ENCODE data around the gene FBXO38.

The FBXO38 gene

GRCh38 chr5:148386041-148386440 is 2.3 kb downstream of the FBXO38 start:
- no peak for DNase-seq (ENCODE audit: low read depth in 2 of 2)

GRCh38 chr5:148387325-148387724 is 3.6 kb downstream of the FBXO38 start:
- no peak for DNase-seq (ENCODE audit: low read depth in 2 of 2)

GRCh38 chr5:148388696-148389095 is 4.9 kb downstream of the FBXO38 start:
- no peak for DNase-seq (ENCODE audit: low read depth in 2 of 2)

GRCh38 chr5:148390914-148391313 is 7.2 kb downstream of the FBXO38 start:
- no peak for DNase-seq (ENCODE audit: low read depth in 2 of 2)

- no peak for DNase-seq (ENCODE audit: low read depth in 2 of 2)
These were observed 7.7 kb downstream of the FBXO38 start for GRCh38 chr5:148391422-148391821.

GRCh38 chr5:148393390-148393741 is 9.6 kb downstream of the FBXO38 start:
- DNase-seq (ENCODE audit: low read depth in 2 of 2) = no peak

GRCh38 chr5:148394587-148395019 is 10.8 kb downstream of the FBXO38 start:
- no peak for DNase-seq (ENCODE audit: low read depth in 2 of 2)

GRCh38 chr5:148395031-148395430 is 11.3 kb downstream of the FBXO38 start:
- DNase-seq (ENCODE audit: low read depth in 2 of 2) = no peak

GRCh38 chr5:148397968-148398595 is 14.3 kb downstream of the FBXO38 start:
- DNase-seq (ENCODE audit: low read depth in 2 of 2) = no peak

GRCh38 chr5:148398698-148399121 is 15.0 kb downstream of the FBXO38 start:
- no peak for DNase-seq (ENCODE audit: low read depth in 2 of 2)

- no peak for DNase-seq (ENCODE audit: low read depth in 2 of 2)
These were observed 17.8 kb downstream of the FBXO38 start for GRCh38 chr5:148401604-148402003.

GRCh38 chr5:148403344-148403743 is 19.6 kb downstream of the FBXO38 start:
- DNase-seq (ENCODE audit: low read depth in 2 of 2) = no peak

GRCh38 chr5:148406406-148406805 is 22.6 kb downstream of the FBXO38 start:
- no peak for DNase-seq (ENCODE audit: low read depth in 2 of 2)

- no peak for DNase-seq (ENCODE audit: low read depth in 2 of 2)
These were observed 24.3 kb downstream of the FBXO38 start for GRCh38 chr5:148408092-148408491.

GRCh38 chr5:148412124-148412523 is 28.4 kb downstream of the FBXO38 start:
- DNase-seq (ENCODE audit: low read depth in 2 of 2) = no peak

GRCh38 chr5:148414833-148415232 is 31.1 kb downstream of the FBXO38 start:
- no peak for DNase-seq (ENCODE audit: low read depth in 2 of 2)

- no peak for DNase-seq (ENCODE audit: low read depth in 2 of 2)
These were observed 32.7 kb downstream of the FBXO38 start for GRCh38 chr5:148416416-148416815.

GRCh38 chr5:148416921-148417320 is 33.2 kb downstream of the FBXO38 start:
- no peak for DNase-seq (ENCODE audit: low read depth in 2 of 2)

- DNase-seq (ENCODE audit: low read depth in 2 of 2) = no peak
These were observed 34.8 kb downstream of the FBXO38 start for GRCh38 chr5:148418511-148418910.

GRCh38 chr5:148421661-148422060 is 37.9 kb downstream of the FBXO38 start:
- no peak for DNase-seq (ENCODE audit: low read depth in 2 of 2)

GRCh38 chr5:148425808-148426207 is 42.0 kb downstream of the FBXO38 start:
- DNase-seq (ENCODE audit: low read depth in 2 of 2) = no peak

- no peak for DNase-seq (ENCODE audit: low read depth in 2 of 2)
These were observed 42.8 kb downstream of the FBXO38 start for GRCh38 chr5:148426514-148426913.

- no peak for DNase-seq (ENCODE audit: low read depth in 2 of 2)
These were observed 43.7 kb downstream of the FBXO38 start for GRCh38 chr5:148427370-148428042.

GRCh38 chr5:148428848-148429247 is 45.1 kb downstream of the FBXO38 start:
- DNase-seq (ENCODE audit: low read depth in 2 of 2) = no peak
